ENCODE data around the gene RNU2-1.
"Not testable (repeated sequence)": the region's sequence is repeated elsewhere in the genome, so short reads cannot be mapped to it uniquely, and the experiment has no call there.

Gene RNU2-1

GRCh38 chr17:43210576-43210975 is 23.2 kb downstream of the RNU2-1 start:
- H3K14ac ChIP-seq (ENCODE audit: low read length) = no peak overlapping the region
- no peak overlapping the region for H2AFZ ChIP-seq (ENCODE audit: low read length)
- no peak overlapping the region for H2BK12ac ChIP-seq (ENCODE audit: low read length)
- no peaks in the 10 kb centered on the region for H3K9me3 ChIP-seq (replicated peaks in 1 of 2; ENCODE audit: control insufficient read depth in 2 of 2, insufficient read depth in 1 of 2, low read depth in 1 of 2, low read length in 2 of 2)
- no peak overlapping the region for H3K9ac ChIP-seq (ENCODE audit: low read depth, low read length, poor library complexity)
- no peak overlapping the region for H3K27ac ChIP-seq (replicated peaks; ENCODE audit: low read length)
- H2BK15ac ChIP-seq (ENCODE audit: low read length) = no peak overlapping the region
- no peak overlapping the region for H3K18ac ChIP-seq (ENCODE audit: low read length)
- peaks cover 3% of the 10 kb centered on the region for H3K79me1 ChIP-seq (ENCODE audit: low read depth, low read length)
- H3K4me1 ChIP-seq (ENCODE audit: control insufficient read depth in 2 of 2, insufficient read depth in 1 of 2, low read depth in 1 of 2, low read length in 2 of 2) = peaks cover 0 to 2% of the 10 kb centered on the region in 2 donors
- no peak overlapping the region for H3K23ac ChIP-seq (ENCODE audit: low read depth, low read length, poor library complexity)
- no peak for DNase-seq (ENCODE audit: low spot score)
- H4K91ac ChIP-seq (ENCODE audit: low read depth, low read length, poor library complexity) = no peak overlapping the region
- H3K4ac ChIP-seq (ENCODE audit: low read length) = no peak overlapping the region
- H2BK120ac ChIP-seq (ENCODE audit: low read depth, low read length) = no peak overlapping the region
- no peak overlapping the region for H2AK5ac ChIP-seq (ENCODE audit: low read depth, low read length)
- H3K4me3 ChIP-seq (ENCODE audit: low read length in 2 of 2) = no peak overlapping the region
- H4K8ac ChIP-seq (ENCODE audit: low read depth, low read length) = no peak overlapping the region
- H2BK5ac ChIP-seq (ENCODE audit: low read length) = no peak overlapping the region
- no peak overlapping the region for H3K4me2 ChIP-seq (ENCODE audit: insufficient read depth, low read length, poor library complexity, severe bottlenecking)
- H3K36me3 ChIP-seq (replicated peaks in 1 of 2; ENCODE audit: control insufficient read depth in 2 of 2, insufficient read depth in 2 of 2, low read length in 2 of 2) = peaks cover 8 to 43% of the 10 kb centered on the region in 2 donors
- no peaks in the 10 kb centered on the region for H3K27me3 ChIP-seq (ENCODE audit: control insufficient read depth in 3 of 3, insufficient read depth in 3 of 3, low read depth in 1 of 3, low read length in 3 of 3)
- 100% methylated on average over 1 of the region's 3 CpGs; no CpG with 5 or more reads in 1 of the 2 donors for WGBS, 2 donors (ENCODE audit: extremely low coverage in 2 of 2, insufficient read length in 2 of 2, insufficient replicate concordance in 1 of 2)

DNA sequence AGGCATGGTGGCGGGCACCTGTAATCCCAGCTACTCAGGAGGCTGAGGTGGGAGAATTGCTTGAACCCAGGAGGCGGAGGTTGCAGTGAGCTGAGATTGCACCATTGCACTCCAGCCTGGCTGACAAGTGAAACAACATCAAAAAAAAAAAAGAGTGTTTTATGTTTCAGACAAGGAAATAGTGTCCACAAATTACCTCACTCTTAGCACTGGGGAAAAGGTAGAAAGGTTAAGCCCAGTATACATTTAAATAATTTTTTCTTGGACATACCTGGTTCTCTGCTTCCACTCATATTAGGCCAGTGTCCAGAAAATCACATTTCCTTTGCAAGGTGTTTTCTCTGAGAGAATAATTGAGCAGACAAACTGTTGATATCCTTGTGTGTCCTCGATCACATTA is 30.8 kb downstream of the RNU2-1 start:
- H2BK120ac ChIP-seq (ENCODE audit: low read depth, low read length); H2BK5ac ChIP-seq (ENCODE audit: low read length); H3K14ac ChIP-seq (ENCODE audit: low read length); H4K8ac ChIP-seq (ENCODE audit: low read depth, low read length); DNase-seq (ENCODE audit: low spot score); H2BK12ac ChIP-seq (ENCODE audit: low read length); H3K79me1 ChIP-seq (ENCODE audit: low read depth, low read length); H3K4me1 ChIP-seq (ENCODE audit: control insufficient read depth in 2 of 2, insufficient read depth in 1 of 2, low read depth in 1 of 2, low read length in 2 of 2); H3K9me3 ChIP-seq (replicated peaks in 1 of 2; ENCODE audit: control insufficient read depth in 2 of 2, insufficient read depth in 1 of 2, low read depth in 1 of 2, low read length in 2 of 2); H2BK15ac ChIP-seq (ENCODE audit: low read length); H2AFZ ChIP-seq (ENCODE audit: low read length); H3K23ac ChIP-seq (ENCODE audit: low read depth, low read length, poor library complexity); H3K4me2 ChIP-seq (ENCODE audit: insufficient read depth, low read length, poor library complexity, severe bottlenecking); H3K4ac ChIP-seq (ENCODE audit: low read length); H3K9ac ChIP-seq (ENCODE audit: low read depth, low read length, poor library complexity); H4K91ac ChIP-seq (ENCODE audit: low read depth, low read length, poor library complexity); H3K27ac ChIP-seq (replicated peaks; ENCODE audit: low read length); H3K27me3 ChIP-seq (ENCODE audit: control insufficient read depth in 3 of 3, insufficient read depth in 3 of 3, low read depth in 1 of 3, low read length in 3 of 3); H3K4me3 ChIP-seq (ENCODE audit: low read length in 2 of 2); H2AK5ac ChIP-seq (ENCODE audit: low read depth, low read length); H3K18ac ChIP-seq (ENCODE audit: low read length): not testable (repeated sequence)
- peaks cover 22 to 74% of the 10 kb centered on the region in 2 donors for H3K36me3 ChIP-seq (replicated peaks in 1 of 2; ENCODE audit: control insufficient read depth in 2 of 2, insufficient read depth in 2 of 2, low read length in 2 of 2)
- WGBS, 2 donors (ENCODE audit: extremely low coverage in 2 of 2, insufficient read length in 2 of 2, insufficient replicate concordance in 1 of 2) = no CpG with 5 or more reads among the region's 3 CpGs

GRCh38 chr17:43200127-43200526 is 33.6 kb downstream of the RNU2-1 start:
- H3K9ac ChIP-seq (ENCODE audit: low read depth, low read length, poor library complexity) = no peak overlapping the region
- WGBS, 2 donors (ENCODE audit: extremely low coverage in 2 of 2, insufficient read length in 2 of 2, insufficient replicate concordance in 1 of 2) = no CpG with 5 or more reads among the region's 4 CpGs
- no peaks in the 10 kb centered on the region for H3K27me3 ChIP-seq (ENCODE audit: control insufficient read depth in 3 of 3, insufficient read depth in 3 of 3, low read depth in 1 of 3, low read length in 3 of 3)
- H3K18ac ChIP-seq (ENCODE audit: low read length) = no peak overlapping the region
- H3K4me2 ChIP-seq (ENCODE audit: insufficient read depth, low read length, poor library complexity, severe bottlenecking) = no peak overlapping the region
- H2AK5ac ChIP-seq (ENCODE audit: low read depth, low read length) = no peak overlapping the region
- no peak overlapping the region for H3K27ac ChIP-seq (replicated peaks; ENCODE audit: low read length)
- H2BK15ac ChIP-seq (ENCODE audit: low read length) = no peak overlapping the region
- peaks cover 32 to 81% of the 10 kb centered on the region in 2 donors for H3K36me3 ChIP-seq (replicated peaks in 1 of 2; ENCODE audit: control insufficient read depth in 2 of 2, insufficient read depth in 2 of 2, low read length in 2 of 2)
- H3K23ac ChIP-seq (ENCODE audit: low read depth, low read length, poor library complexity) = no peak overlapping the region
- H2BK12ac ChIP-seq (ENCODE audit: low read length) = no peak overlapping the region
- H3K4ac ChIP-seq (ENCODE audit: low read length) = no peak overlapping the region
- H3K4me3 ChIP-seq (ENCODE audit: low read length in 2 of 2) = no peak overlapping the region
- DNase-seq (ENCODE audit: low spot score) = no peak
- H3K79me1 ChIP-seq (ENCODE audit: low read depth, low read length) = no peaks in the 10 kb centered on the region
- no peak overlapping the region for H4K91ac ChIP-seq (ENCODE audit: low read depth, low read length, poor library complexity)
- H3K14ac ChIP-seq (ENCODE audit: low read length) = no peak overlapping the region
- no peak overlapping the region for H4K8ac ChIP-seq (ENCODE audit: low read depth, low read length)
- H2AFZ ChIP-seq (ENCODE audit: low read length) = no peak overlapping the region
- H3K9me3 ChIP-seq (replicated peaks in 1 of 2; ENCODE audit: control insufficient read depth in 2 of 2, insufficient read depth in 1 of 2, low read depth in 1 of 2, low read length in 2 of 2) = no peaks in the 10 kb centered on the region
- H2BK5ac ChIP-seq (ENCODE audit: low read length) = no peak overlapping the region
- no peak overlapping the region for H2BK120ac ChIP-seq (ENCODE audit: low read depth, low read length)
- no peaks in the 10 kb centered on the region for H3K4me1 ChIP-seq (ENCODE audit: control insufficient read depth in 2 of 2, insufficient read depth in 1 of 2, low read depth in 1 of 2, low read length in 2 of 2)

- no peaks in the 10 kb centered on the region for H3K4me1 ChIP-seq (ENCODE audit: control insufficient read depth in 2 of 2, insufficient read depth in 1 of 2, low read depth in 1 of 2, low read length in 2 of 2)
- no peak overlapping the region for H3K14ac ChIP-seq (ENCODE audit: low read length)
- no peak overlapping the region for H2BK5ac ChIP-seq (ENCODE audit: low read length)
- H3K36me3 ChIP-seq (replicated peaks in 1 of 2; ENCODE audit: control insufficient read depth in 2 of 2, insufficient read depth in 2 of 2, low read length in 2 of 2) = peaks cover 36 to 86% of the 10 kb centered on the region in 2 donors
- H2AFZ ChIP-seq (ENCODE audit: low read length) = no peak overlapping the region
- no peak overlapping the region for H3K4me2 ChIP-seq (ENCODE audit: insufficient read depth, low read length, poor library complexity, severe bottlenecking)
- DNase-seq (ENCODE audit: low spot score) = no peak
- H4K8ac ChIP-seq (ENCODE audit: low read depth, low read length) = no peak overlapping the region
- H4K91ac ChIP-seq (ENCODE audit: low read depth, low read length, poor library complexity) = no peak overlapping the region
- no peak overlapping the region for H3K4ac ChIP-seq (ENCODE audit: low read length)
- H2BK120ac ChIP-seq (ENCODE audit: low read depth, low read length) = no peak overlapping the region
- no peaks in the 10 kb centered on the region for H3K9me3 ChIP-seq (replicated peaks in 1 of 2; ENCODE audit: control insufficient read depth in 2 of 2, insufficient read depth in 1 of 2, low read depth in 1 of 2, low read length in 2 of 2)
- no peak overlapping the region for H3K27ac ChIP-seq (replicated peaks; ENCODE audit: low read length)
- no peak overlapping the region for H2BK15ac ChIP-seq (ENCODE audit: low read length)
- H3K18ac ChIP-seq (ENCODE audit: low read length) = no peak overlapping the region
- H2BK12ac ChIP-seq (ENCODE audit: low read length) = no peak overlapping the region
- no peak overlapping the region for H3K4me3 ChIP-seq (ENCODE audit: low read length in 2 of 2)
- H3K23ac ChIP-seq (ENCODE audit: low read depth, low read length, poor library complexity) = no peak overlapping the region
- no CpG with 5 or more reads among the region's 2 CpGs for WGBS, 2 donors (ENCODE audit: extremely low coverage in 2 of 2, insufficient read length in 2 of 2, insufficient replicate concordance in 1 of 2)
- H2AK5ac ChIP-seq (ENCODE audit: low read depth, low read length) = no peak overlapping the region
- no peak overlapping the region for H3K9ac ChIP-seq (ENCODE audit: low read depth, low read length, poor library complexity)
- H3K27me3 ChIP-seq (ENCODE audit: control insufficient read depth in 3 of 3, insufficient read depth in 3 of 3, low read depth in 1 of 3, low read length in 3 of 3) = no peaks in the 10 kb centered on the region
- no peaks in the 10 kb centered on the region for H3K79me1 ChIP-seq (ENCODE audit: low read depth, low read length)
Measured at GRCh38 chr17:43199633-43200032, 34.1 kb downstream of the RNU2-1 start.
